Mesenchymal stem cell (in vitro differentiated cells and primary cell): ENCODE measurements around the gene FHIT.

Experiments
- DNase-seq: peaks from one replicate; pipeline ENCODE4 v3.0.0-alpha.2; 2013
- H2AFZ ChIP-seq: one replicate; pipeline ENCODE4 v1.6.1; 2013; ENCODE audit warnings: low read depth, mild to moderate bottlenecking, control low read depth, inconsistent platforms, low read length, moderate library complexity
- H2AK5ac ChIP-seq: 2 replicates; pipeline ENCODE4 v1.6.1; 2013; ENCODE audit warnings: low read length, moderate library complexity, mild to moderate bottlenecking, inconsistent platforms; ENCODE audit not compliant: severe bottlenecking
- H2BK120ac ChIP-seq: one replicate; pipeline ENCODE4 v1.6.1; 2013; ENCODE audit warnings: low read depth, mild to moderate bottlenecking, inconsistent platforms, low read length, moderate library complexity
- H2BK12ac ChIP-seq, 2 experiments: one replicate each; pipeline ENCODE4 v1.6.1; 2013; ENCODE audit warnings: inconsistent platforms in 2 of 2, low read length in 2 of 2, mild to moderate bottlenecking in 2 of 2, moderate library complexity in 2 of 2, control low read depth in 1 of 2
- H2BK15ac ChIP-seq: one replicate; pipeline ENCODE4 v1.6.1; 2013; ENCODE audit warnings: mild to moderate bottlenecking, low read depth, inconsistent platforms; ENCODE audit not compliant: poor library complexity, severe bottlenecking
- H2BK5ac ChIP-seq: 2 replicates; pipeline ENCODE4 v1.6.1; 2013; ENCODE audit warnings: low read depth, mild to moderate bottlenecking, low read length, control low read depth, inconsistent platforms; ENCODE audit not compliant: poor library complexity, severe bottlenecking
- H3K14ac ChIP-seq, 2 experiments: one replicate each; pipeline ENCODE4 v1.6.1; 2013; ENCODE audit warnings: inconsistent platforms in 2 of 2, low read length in 2 of 2, control low read depth in 1 of 2, mild to moderate bottlenecking in 1 of 2, moderate library complexity in 1 of 2
- H3K18ac ChIP-seq, 2 experiments: one replicate each; pipeline ENCODE4 v1.6.1; 2013; ENCODE audit warnings: inconsistent platforms in 2 of 2, low read length in 2 of 2, control low read depth in 1 of 2, low read depth in 1 of 2, mild to moderate bottlenecking in 1 of 2
- H3K23ac ChIP-seq, 2 experiments: one replicate each; pipeline ENCODE4 v1.6.1; 2013; ENCODE audit warnings: inconsistent platforms in 2 of 2, low read length in 2 of 2, mild to moderate bottlenecking in 2 of 2, moderate library complexity in 2 of 2, control low read depth in 1 of 2
- H3K27ac ChIP-seq: 2 replicates; pipeline ENCODE4 v1.5.1; 2013; ENCODE audit warnings: mild to moderate bottlenecking, moderate library complexity, low read length, control low read depth, inconsistent platforms; ENCODE audit not compliant: poor library complexity, severe bottlenecking
- H3K27me3 ChIP-seq, 2 experiments: 2 replicates each; pipeline versions ENCODE4 v1.6.1 to v1.7.0; 2013; ENCODE audit warnings: low read length in 2 of 2, mild to moderate bottlenecking in 2 of 2, moderate library complexity in 2 of 2, control low read depth in 1 of 2, inconsistent platforms in 1 of 2; ENCODE audit not compliant: control insufficient read depth in 1 of 2, insufficient read depth in 1 of 2
- H3K36me3 ChIP-seq, 2 experiments: 2 replicates each; pipeline versions ENCODE4 v1.6.1 to v1.7.0; 2013; ENCODE audit warnings: low read length in 2 of 2, control low read depth in 1 of 2, inconsistent platforms in 1 of 2, low read depth in 1 of 2, mild to moderate bottlenecking in 1 of 2; ENCODE audit not compliant: insufficient read depth in 2 of 2, control insufficient read depth in 1 of 2
- H3K4ac ChIP-seq, 2 experiments: one replicate each; pipeline ENCODE4 v1.6.1; 2013; ENCODE audit warnings: inconsistent platforms in 2 of 2, low read length in 2 of 2, mild to moderate bottlenecking in 2 of 2, moderate library complexity in 2 of 2, control low read depth in 1 of 2, low read depth in 1 of 2
- H3K4me1 ChIP-seq: 2 replicates; pipeline ENCODE4 v1.6.1; 2013; ENCODE audit warnings: low read depth, low read length, control low read depth; ENCODE audit not compliant: control insufficient read depth, insufficient read depth
- H3K4me2 ChIP-seq: 2 replicates; pipeline ENCODE4 v1.6.1; 2013; ENCODE audit warnings: low read length, mild to moderate bottlenecking, inconsistent platforms; ENCODE audit not compliant: poor library complexity, severe bottlenecking
- H3K4me3 ChIP-seq, 2 experiments: 2 replicates each; pipeline versions ENCODE4 v1.5.1 to v1.7.0; 2013; ENCODE audit warnings: low read length in 2 of 2, mild to moderate bottlenecking in 2 of 2, control low read depth in 1 of 2, low read depth in 1 of 2; ENCODE audit not compliant: insufficient read depth in 1 of 2
- H3K79me1 ChIP-seq: replicated peaks from 2 replicates; pipeline ENCODE4 v1.6.1; 2013; ENCODE audit warnings: mild to moderate bottlenecking, control low read depth, low read length, inconsistent platforms; ENCODE audit not compliant: poor library complexity, severe bottlenecking
- H3K9ac ChIP-seq: 2 replicates; pipeline ENCODE4 v1.7.0; 2013; ENCODE audit warnings: mild to moderate bottlenecking, low read length, moderate library complexity
- H3K9me3 ChIP-seq: 2 replicates; pipeline ENCODE4 v1.7.0; 2013; ENCODE audit warnings: mild to moderate bottlenecking, low read length; ENCODE audit not compliant: control insufficient read depth
- H4K8ac ChIP-seq: one replicate; pipeline ENCODE4 v1.6.1; 2013; ENCODE audit warnings: inconsistent platforms, mild to moderate bottlenecking, low read length, moderate library complexity
- H4K91ac ChIP-seq: one replicate; pipeline ENCODE4 v1.6.1; 2013; ENCODE audit warnings: mild to moderate bottlenecking, low read length, inconsistent platforms
- WGBS: methylation state at CpG from one replicate; pipeline ENCODE4 v1.1.7; 2013; ENCODE audit warnings: mixed read lengths; 5-methylcytosine and 5-hydroxymethylcytosine counted together

The FHIT gene

GRCh38 chr3:60399292-60399691 lies 852.0 kb downstream of the FHIT start:
- no peak overlapping the region for H2BK12ac ChIP-seq
- no peak overlapping the region for H2AFZ ChIP-seq
- H2BK120ac ChIP-seq, result no peak overlapping the region
- no peaks in the 10 kb centered on the region for H3K36me3 ChIP-seq
- no peaks in the 10 kb centered on the region for H3K9me3 ChIP-seq
- H3K14ac ChIP-seq, result no peak overlapping the region
- no peak overlapping the region for H3K18ac ChIP-seq
- no peak for DNase-seq
- WGBS, result no CpG with 5 or more reads among the region's 3 CpGs
- H4K8ac ChIP-seq, result no peak overlapping the region
- H3K27ac ChIP-seq, result no peak overlapping the region
- H3K23ac ChIP-seq, result no peak overlapping the region
- no peak overlapping the region for H2AK5ac ChIP-seq
- no peak overlapping the region for H4K91ac ChIP-seq
- no peak overlapping the region for H2BK5ac ChIP-seq
- H3K79me1 ChIP-seq, result no peaks in the 10 kb centered on the region
- H3K4me3 ChIP-seq, result no peak overlapping the region
- no peaks in the 10 kb centered on the region for H3K27me3 ChIP-seq
- no peak overlapping the region for H3K9ac ChIP-seq
- H3K4me2 ChIP-seq, result no peak overlapping the region
- no peak overlapping the region for H3K4ac ChIP-seq
- H2BK15ac ChIP-seq, result no peak overlapping the region
- H3K4me1 ChIP-seq, result no peaks in the 10 kb centered on the region

- Histone ChIP-seq H4K8ac (no peak overlapping the region), H3K9ac (no peak overlapping the region), H3K4me3 (no peak overlapping the region), H3K23ac (no peak overlapping the region), H3K27me3 (no peaks in the 10 kb centered on the region), H3K14ac (no peak overlapping the region), H3K18ac (no peak overlapping the region), H3K79me1 (no peaks in the 10 kb centered on the region), H2AK5ac (no peak overlapping the region), H2BK12ac (no peak overlapping the region), H3K27ac (no peak overlapping the region), H3K9me3 (no peaks in the 10 kb centered on the region), H3K4me2 (no peak overlapping the region), H2BK15ac (no peak overlapping the region), H2AFZ (no peak overlapping the region), H3K36me3 (no peaks in the 10 kb centered on the region), H2BK5ac (no peak overlapping the region), H3K4ac (no peak overlapping the region), H3K4me1 (no peaks in the 10 kb centered on the region), H2BK120ac (no peak overlapping the region), H4K91ac (no peak overlapping the region)
- 65% methylated on average over 3 of the region's 4 CpGs for WGBS
- no peak for DNase-seq
Observed at GRCh38 chr3:60395173-60395762, 856.0 kb downstream of the FHIT start.

GRCh38 chr3:60393946-60394345 lies 857.3 kb downstream of the FHIT start:
- H3K79me1 ChIP-seq, result no peaks in the 10 kb centered on the region
- peak overlapping the region in 1 of 2 experiments; percentile 49 for H3K14ac ChIP-seq
- no peak overlapping the region for H3K4ac ChIP-seq
- H3K27ac ChIP-seq, result no peak overlapping the region
- H2BK5ac ChIP-seq, result no peak overlapping the region
- H3K36me3 ChIP-seq, result no peaks in the 10 kb centered on the region
- no peaks in the 10 kb centered on the region for H3K9me3 ChIP-seq
- no peak overlapping the region for H3K23ac ChIP-seq
- H2AFZ ChIP-seq, result no peak overlapping the region
- H3K4me1 ChIP-seq, result no peaks in the 10 kb centered on the region
- H2AK5ac ChIP-seq, result no peak overlapping the region
- no peak overlapping the region for H3K18ac ChIP-seq
- no peak overlapping the region for H4K91ac ChIP-seq
- H3K9ac ChIP-seq, result no peak overlapping the region
- H2BK15ac ChIP-seq, result no peak overlapping the region
- no peak overlapping the region for H4K8ac ChIP-seq
- no peak overlapping the region for H3K4me2 ChIP-seq
- 84% methylated on average over 1 of the region's 1 CpG for WGBS
- DNase-seq, result no peak
- no peak overlapping the region for H3K4me3 ChIP-seq
- H3K27me3 ChIP-seq, result no peaks in the 10 kb centered on the region
- no peak overlapping the region for H2BK120ac ChIP-seq
- H2BK12ac ChIP-seq, result no peak overlapping the region

DNA sequence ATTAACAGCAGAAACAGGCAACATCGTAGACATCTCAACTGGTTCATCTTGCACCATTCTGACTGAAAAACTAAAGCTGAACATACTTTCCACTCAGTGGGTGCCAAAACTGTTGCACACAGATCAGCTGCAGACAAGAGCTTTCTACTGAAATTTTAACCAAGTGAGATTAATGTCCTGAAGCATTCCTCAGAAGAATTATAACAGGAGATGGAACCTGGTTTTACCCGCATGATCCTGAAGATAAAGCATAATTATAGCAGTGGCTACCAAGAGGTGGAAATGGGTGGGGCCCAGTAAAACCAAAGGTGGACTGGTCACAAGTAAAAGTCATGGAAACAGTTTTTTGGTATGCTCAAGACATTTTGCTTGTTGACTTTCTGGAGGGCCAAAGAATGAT lies 858.8 kb downstream of the FHIT start:
- Histone ChIP-seq H2BK5ac (no peak overlapping the region), H3K36me3 (no peaks in the 10 kb centered on the region), H3K79me1 (no peaks in the 10 kb centered on the region), H2BK120ac (no peak overlapping the region), H2AK5ac (no peak overlapping the region), H3K27me3 (no peaks in the 10 kb centered on the region), H3K23ac (no peak overlapping the region), H4K91ac (no peak overlapping the region), H3K4me1 (no peaks in the 10 kb centered on the region), H2AFZ (no peak overlapping the region), H3K27ac (no peak overlapping the region), H2BK15ac (no peak overlapping the region), H3K9me3 (no peaks in the 10 kb centered on the region), H3K4ac (no peak overlapping the region), H3K9ac (no peak overlapping the region), H2BK12ac (no peak overlapping the region), H4K8ac (no peak overlapping the region), H3K14ac (no peak overlapping the region), H3K4me2 (no peak overlapping the region), H3K4me3 (no peak overlapping the region), H3K18ac (no peak overlapping the region)
- no peak for DNase-seq
- WGBS, result 94% methylated on average over 2 of the region's 2 CpGs
